Muscle of leg (tissue), 11 donors: ENCODE measurements around the gene GAL3ST1. TPM values are rescaled to one million over a fixed set of nuclear protein-coding genes. Genes with fewer than 3 reads are reported as not detected.
"Not testable (repeated sequence)": the region's sequence is repeated elsewhere in the genome, so short reads cannot be mapped to it uniquely, and the experiment has no call there.

Experiments used
- DNase-seq: peaks from one replicate; pipeline ENCODE4 v3.0.0; 2013
- H3K27ac ChIP-seq: one replicate; pipeline ENCODE4 v1.5.1; 2013; ENCODE audit warnings: mild to moderate bottlenecking, low read length, control low read depth
- H3K27me3 ChIP-seq: one replicate; pipeline ENCODE4 v1.6.1; 2013; ENCODE audit warnings: low read length; ENCODE audit not compliant: control insufficient read depth, insufficient read depth
- H3K36me3 ChIP-seq: one replicate; pipeline ENCODE4 v1.6.1; 2013; ENCODE audit warnings: low read length; ENCODE audit not compliant: control insufficient read depth, insufficient read depth
- H3K4me1 ChIP-seq: one replicate; pipeline ENCODE4 v1.6.1; 2013; ENCODE audit warnings: low read length; ENCODE audit not compliant: control insufficient read depth, insufficient read depth
- H3K4me3 ChIP-seq: one replicate; pipeline ENCODE4 v1.5.1; 2013; ENCODE audit warnings: low read length, control low read depth
- H3K9me3 ChIP-seq: replicated peaks from 2 replicates; pipeline ENCODE4 v1.6.1; 2013; ENCODE audit warnings: low read depth, low read length; ENCODE audit not compliant: control insufficient read depth
- whole genome bisulfite sequencing: methylation state at CpG from one replicate; pipeline ENCODE4 v1.1.5; 2013; ENCODE audit warnings: missing lambda C conversion rate; ENCODE audit not compliant: insufficient coverage; 5-methylcytosine and 5-hydroxymethylcytosine counted together
- polyA plus RNA-seq, 8 donors: library from polyadenylated mRNA; unstranded; fragments of 120-200 nt; gene quantifications; one replicate each; pipeline versions ENCODE4 v1.2.1 to v1.2.3, GENCODE V29; 2013; ENCODE audit warnings: inconsistent platforms in 1 of 8, low replicate concordance in 1 of 8; ENCODE audit not compliant: insufficient read length in 8 of 8, insufficient read depth in 1 of 8
- total RNA-seq: library from RNA; stranded (reverse); fragments of 120-200 nt; gene quantifications from one replicate; pipeline ENCODE4 v1.2.4, GENCODE V29; 2013

The GAL3ST1 gene
- total and polyA plus RNA-seq, 9 donors = 3.0 to 10.0 (median 5.2) TPM

- H3K27me3 ChIP-seq = no peaks in the 10 kb centered on the region
- H3K27ac ChIP-seq = no peak overlapping the region
- WGBS = 38% methylated on average over 2 of the region's 6 CpGs
- no peaks in the 10 kb centered on the region for H3K9me3 ChIP-seq
- H3K36me3 ChIP-seq = peaks cover 3% of the 10 kb centered on the region
- no peak for DNase-seq
- H3K4me3 ChIP-seq = no peak overlapping the region
- H3K4me1 ChIP-seq = no peaks in the 10 kb centered on the region
Observed at GRCh38 chr22:30556388-30556787, 18.1 kb downstream of the GAL3ST1 start.

- no peaks in the 10 kb centered on the region for H3K9me3 ChIP-seq
- WGBS = 92% methylated on average over 72 of the region's 73 CpGs
- H3K36me3 ChIP-seq = peaks cover 3% of the 10 kb centered on the region
- H3K27me3 ChIP-seq = no peaks in the 10 kb centered on the region
- no peak for DNase-seq
- H3K4me1 ChIP-seq = no peaks in the 10 kb centered on the region
- no peak overlapping the region for H3K4me3 ChIP-seq
- no peak overlapping the region for H3K27ac ChIP-seq
Observed at GRCh38 chr22:30555282-30556210, 18.9 kb downstream of the GAL3ST1 start.

GRCh38 chr22:30553971-30554370 lies 20.5 kb downstream of the GAL3ST1 start:
- Histone ChIP-seq H3K27ac (no peak overlapping the region), H3K4me1 (no peaks in the 10 kb centered on the region), H3K9me3 (no peaks in the 10 kb centered on the region), H3K27me3 (no peaks in the 10 kb centered on the region), H3K36me3 (peaks cover 3% of the 10 kb centered on the region), H3K4me3 (no peak overlapping the region)
- DNase-seq = no peak
- no CpG with 5 or more reads among the region's 7 CpGs for WGBS

- Histone ChIP-seq H3K9me3 (no peaks in the 10 kb centered on the region), H3K4me1 (no peaks in the 10 kb centered on the region), H3K36me3 (peaks cover 3% of the 10 kb centered on the region), H3K27ac (no peak overlapping the region), H3K27me3 (no peaks in the 10 kb centered on the region), H3K4me3 (no peak overlapping the region)
- DNase-seq = no peak
- no CpG with 5 or more reads among the region's 1 CpG for WGBS
Observed at GRCh38 chr22:30552719-30553118, 21.7 kb downstream of the GAL3ST1 start.

GRCh38 chr22:30551813-30552212 lies 22.7 kb downstream of the GAL3ST1 start:
- not testable (repeated sequence) for H3K4me3 ChIP-seq, H3K27ac ChIP-seq, H3K4me1 ChIP-seq, DNase-seq, H3K36me3 ChIP-seq, H3K9me3 ChIP-seq, H3K27me3 ChIP-seq
- WGBS = no CpG with 5 or more reads among the region's 3 CpGs

- H3K27ac ChIP-seq = no peak overlapping the region
Observed at GRCh38 chr22:30547188-30547587, 27.3 kb downstream of the GAL3ST1 start.

GRCh38 chr22:30546616-30547015 lies 27.8 kb downstream of the GAL3ST1 start, which contains the start of gene SEC14L6:
Gene SEC14L6, minus strand, starts transcription at chr22:30546741. Its CDS starts 59 bp downstream, at chr22:30546682.
- 49% methylated on average over 7 of the region's 7 CpGs for WGBS
- Histone ChIP-seq H3K4me1 (peaks cover 8% of the 10 kb centered on the region), H3K4me3 (no peak within 1 kb of the TSS), H3K27me3 (peaks cover 21% of the 10 kb centered on the region), H3K36me3 (no peaks in the 10 kb centered on the region), H3K27ac (no peak within 1 kb of the TSS), H3K9me3 (no peaks in the 10 kb centered on the region)
- no peak for DNase-seq

More at GRCh38 chr22:30547188-30547587, 27.3 kb downstream of the GAL3ST1 start:
- WGBS = 57% methylated on average over 4 of the region's 4 CpGs
- Histone ChIP-seq H3K4me1 (peaks cover 4% of the 10 kb centered on the region), H3K9me3 (no peaks in the 10 kb centered on the region), H3K36me3 (no peaks in the 10 kb centered on the region), H3K4me3 (no peak overlapping the region), H3K27me3 (peaks cover 15% of the 10 kb centered on the region)
- no peak for DNase-seq

GRCh38 chr22:30542811-30543188 lies 31.7 kb downstream of the GAL3ST1 start:
- DNase-seq = no peak
- Histone ChIP-seq H3K36me3 (no peaks in the 10 kb centered on the region), H3K27ac (no peak overlapping the region), H3K9me3 (no peaks in the 10 kb centered on the region), H3K4me3 (no peak overlapping the region), H3K4me1 (peaks cover 8% of the 10 kb centered on the region), H3K27me3 (peaks cover 25% of the 10 kb centered on the region)
- 69% methylated on average over 12 of the region's 12 CpGs for WGBS

GRCh38 chr22:30541961-30542810 lies 32.3 kb downstream of the GAL3ST1 start:
- peaks cover 25% of the 10 kb centered on the region for H3K27me3 ChIP-seq
- H3K4me1 ChIP-seq = peaks cover 8% of the 10 kb centered on the region
- no peaks in the 10 kb centered on the region for H3K9me3 ChIP-seq
- no peaks in the 10 kb centered on the region for H3K36me3 ChIP-seq
- WGBS = under 1% methylated on average over 57 of the region's 64 CpGs
- peak overlapping the region; percentile 32 for H3K4me3 ChIP-seq
- no peak overlapping the region for H3K27ac ChIP-seq
- peak; percentile 18 for DNase-seq

- H3K27me3 ChIP-seq = peaks cover 25% of the 10 kb centered on the region
- H3K36me3 ChIP-seq, H3K27ac ChIP-seq, H3K4me3 ChIP-seq, H3K4me1 ChIP-seq, H3K9me3 ChIP-seq, DNase-seq: not testable (repeated sequence)
- WGBS = no CpG with 5 or more reads among the region's 3 CpGs
Observed at GRCh38 chr22:30541511-30541910, 33.0 kb downstream of the GAL3ST1 start.
